GM18861 (cell line): ENCODE results near the gene PDXP.

Experiments
- ATAC-seq: cut with Tn5 transposase; IDR thresholded peaks from one replicate; pipeline ENCODE4 v1.9.1; 2021; ENCODE audit not compliant: unreplicated experiment

Gene PDXP

GRCh38 chr22:37627545-37627944 lies 31.0 kb upstream of the PDXP start:
- ATAC-seq, result no peak

- no peak for ATAC-seq
These were observed 29.7 kb upstream of the PDXP start for GRCh38 chr22:37628830-37629229.

GRCh38 chr22:37629928-37630327 lies 28.6 kb upstream of the PDXP start:
- no peak for ATAC-seq

- no peak for ATAC-seq
These were observed 27.6 kb upstream of the PDXP start for GRCh38 chr22:37630839-37631435.

GRCh38 chr22:37631448-37632173 lies 26.9 kb upstream of the PDXP start:
- ATAC-seq, result no peak

- ATAC-seq, result no peak
These were observed 26.1 kb upstream of the PDXP start for GRCh38 chr22:37632174-37633088.

- ATAC-seq, result peak; percentile 59
These were observed 25.4 kb upstream of the PDXP start for GRCh38 chr22:37633089-37633624.

- peak; percentile 37 for ATAC-seq
These were observed 24.7 kb upstream of the PDXP start for GRCh38 chr22:37633625-37634416.

GRCh38 chr22:37634417-37634924 lies 24.1 kb upstream of the PDXP start:
- no peak for ATAC-seq

- ATAC-seq, result no peak
These were observed 23.4 kb upstream of the PDXP start for GRCh38 chr22:37635157-37635556.

- ATAC-seq, result no peak
These were observed 22.2 kb upstream of the PDXP start for GRCh38 chr22:37636186-37636948.

- ATAC-seq, result no peak
These were observed 21.6 kb upstream of the PDXP start for GRCh38 chr22:37636949-37637273.

- no peak for ATAC-seq
These were observed 20.0 kb upstream of the PDXP start for GRCh38 chr22:37638391-37639069.

GRCh38 chr22:37639070-37639760 lies 19.3 kb upstream of the PDXP start, which contains the start of gene SH3BP1:
SH3BP1 (plus strand) TSS chr22:37639669; CDS start chr22:37639788, 119 bp downstream.
- ATAC-seq, result no peak

GRCh38 chr22:37639771-37640590 lies 18.5 kb upstream of the PDXP start:
- ATAC-seq, result no peak

GRCh38 chr22:37640591-37641560 lies 17.6 kb upstream of the PDXP start:
- ATAC-seq, result no peak

GRCh38 chr22:37641561-37641949 lies 17.0 kb upstream of the PDXP start:
- no peak for ATAC-seq
